Left ventricle myocardium inferior (tissue), 1 donor: ENCODE data around the gene SAMD10. TPM values are rescaled to one million over a fixed set of nuclear protein-coding genes. Genes with fewer than 3 reads are reported as not detected.
"Not testable (repeated sequence)": the region's sequence is repeated elsewhere in the genome, so short reads cannot be mapped to it uniquely, and the experiment has no call there.

Source experiments
- DNase-seq: peaks from one replicate; pipeline ENCODE4 v3.0.0-alpha.2; 2020
- H3K27ac ChIP-seq: fragments of 200-600 bp; replicated peaks from 2 replicates; pipeline ENCODE4 v1.8.0; 2021
- H3K27me3 ChIP-seq: fragments of 200-600 bp; 2 replicates; pipeline ENCODE4 v1.8.0; 2021; ENCODE audit warnings: low read depth
- H3K36me3 ChIP-seq: fragments of 200-600 bp; 2 replicates; pipeline ENCODE4 v1.8.0; 2021
- H3K4me1 ChIP-seq: fragments of 200-600 bp; 2 replicates; pipeline ENCODE4 v1.8.0; 2021
- H3K4me3 ChIP-seq: fragments of 200-600 bp; 2 replicates; pipeline ENCODE4 v1.8.0; 2021; ENCODE audit warnings: mild to moderate bottlenecking, moderate library complexity
- H3K9me3 ChIP-seq: fragments of 200-600 bp; replicated peaks from 2 replicates; pipeline ENCODE4 v1.8.0; 2021
- intact Hi-C: fragments of 100-400 bp; cut with micrococcal nuclease; formaldehyde crosslinking; loops from one replicate; pipeline ENCODE4 v1.11.0; 2022
- total RNA-seq: library from RNA; stranded (reverse); fragmentation: NEBNext Ultra II Directional; extraction: Animal tissue kit (Norgen Biotek cat#: 25700); gene quantifications from one replicate; pipeline ENCODE4 v1.2.1, GENCODE V29; 2021
- TF ChIP-seq, protein P1 (sequence below): fragments of 200-600 bp; IDR thresholded peaks from 2 replicates; pipeline ENCODE4 v1.8.0; 2021; ENCODE audit warnings: antibody characterized with exemption, mild to moderate bottlenecking, borderline replicate concordance
- donor health status: DM: no; HTN: yes; CAD: no; lungs with severe emphysema.

The SAMD10 gene
- total RNA-seq, 1 donor from 2014 or later: 5.6 TPM

DNA sequence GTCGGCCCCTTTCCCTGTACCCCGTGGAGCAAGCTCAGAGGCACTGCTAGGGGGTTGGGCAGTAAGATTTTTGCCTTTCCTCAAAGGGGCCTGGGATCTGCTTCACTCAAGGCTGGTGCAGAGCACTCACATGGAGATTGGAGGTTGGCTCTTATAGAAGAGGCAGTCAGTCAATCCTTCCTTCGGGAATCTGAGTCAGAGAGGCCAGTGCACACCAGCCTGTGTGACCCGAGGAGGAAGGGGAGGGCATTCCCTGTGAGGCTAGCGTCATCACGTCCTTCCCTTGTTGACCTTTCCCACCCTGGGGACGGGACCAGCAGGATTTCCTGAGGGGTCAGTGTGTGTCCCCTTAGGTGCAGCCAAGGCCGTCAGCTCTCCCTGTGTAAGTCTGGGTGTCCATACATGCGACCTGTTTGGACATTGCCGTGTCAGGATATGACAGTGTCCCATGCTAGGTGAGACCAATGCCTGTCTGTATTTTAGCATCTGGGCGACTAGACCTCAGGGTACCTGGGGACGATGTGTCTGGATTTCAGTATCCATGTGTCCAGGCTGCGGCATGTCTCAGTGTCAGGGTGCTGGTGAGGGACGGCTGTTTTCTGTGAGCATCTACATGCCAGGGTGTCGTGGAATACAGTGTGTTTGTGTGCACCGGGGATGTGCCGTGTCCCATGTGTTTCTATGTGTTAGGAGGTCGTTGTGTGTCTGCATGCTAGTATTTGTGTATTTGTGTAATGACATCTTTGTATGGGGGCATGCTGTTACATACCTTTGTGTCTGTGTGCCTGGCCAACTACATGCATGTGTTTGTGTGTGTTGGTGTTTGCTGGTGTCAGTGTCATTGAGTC lies 6.9 kb downstream of the SAMD10 start:
- peak overlapping the region; percentile 71 for H3K27ac ChIP-seq
- peak; percentile 29 for DNase-seq

DNA sequence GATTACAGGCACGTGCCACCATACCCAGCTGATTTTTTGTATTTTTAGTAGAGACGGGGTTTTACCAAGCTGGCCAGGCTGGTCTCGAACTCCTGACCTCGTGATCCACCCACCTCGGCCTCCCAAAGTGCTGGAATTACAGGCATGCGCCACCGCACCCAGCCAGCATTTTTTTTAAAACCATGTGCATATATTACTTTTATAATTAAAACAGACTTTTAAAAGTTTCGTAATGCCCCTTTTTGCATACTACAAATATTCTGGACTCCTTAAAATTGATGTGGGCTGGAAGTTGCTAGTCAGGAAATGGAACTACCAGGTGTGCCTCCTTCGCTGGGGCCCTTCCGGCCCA lies 7.5 kb downstream of the SAMD10 start:
- not testable (repeated sequence) for DNase-seq, H3K36me3 ChIP-seq, H3K4me3 ChIP-seq, H3K27me3 ChIP-seq, H3K9me3 ChIP-seq
- Histone ChIP-seq H3K27ac (peak overlapping the region; percentile 71), H3K4me1 (peaks cover 48% of the 10 kb centered on the region)
- intact Hi-C loops: loop anchor here (5.0 kb wide), 1 partner anchor 435 kb away; the partner anchor contains the start of gene PTK6

More for the DNA sequence above, 6.9 kb downstream of the SAMD10 start:
- intact Hi-C loops: loop anchor here (5.0 kb wide), 1 partner anchor 435 kb away; the partner anchor contains the start of gene PTK6
- no peaks in the 10 kb centered on the region for H3K9me3 ChIP-seq
- no peaks in the 10 kb centered on the region for H3K27me3 ChIP-seq
- TF ChIP-seq, protein P1, sequence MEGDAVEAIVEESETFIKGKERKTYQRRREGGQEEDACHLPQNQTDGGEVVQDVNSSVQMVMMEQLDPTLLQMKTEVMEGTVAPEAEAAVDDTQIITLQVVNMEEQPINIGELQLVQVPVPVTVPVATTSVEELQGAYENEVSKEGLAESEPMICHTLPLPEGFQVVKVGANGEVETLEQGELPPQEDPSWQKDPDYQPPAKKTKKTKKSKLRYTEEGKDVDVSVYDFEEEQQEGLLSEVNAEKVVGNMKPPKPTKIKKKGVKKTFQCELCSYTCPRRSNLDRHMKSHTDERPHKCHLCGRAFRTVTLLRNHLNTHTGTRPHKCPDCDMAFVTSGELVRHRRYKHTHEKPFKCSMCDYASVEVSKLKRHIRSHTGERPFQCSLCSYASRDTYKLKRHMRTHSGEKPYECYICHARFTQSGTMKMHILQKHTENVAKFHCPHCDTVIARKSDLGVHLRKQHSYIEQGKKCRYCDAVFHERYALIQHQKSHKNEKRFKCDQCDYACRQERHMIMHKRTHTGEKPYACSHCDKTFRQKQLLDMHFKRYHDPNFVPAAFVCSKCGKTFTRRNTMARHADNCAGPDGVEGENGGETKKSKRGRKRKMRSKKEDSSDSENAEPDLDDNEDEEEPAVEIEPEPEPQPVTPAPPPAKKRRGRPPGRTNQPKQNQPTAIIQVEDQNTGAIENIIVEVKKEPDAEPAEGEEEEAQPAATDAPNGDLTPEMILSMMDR: no peak
- peaks cover under 1% of the 10 kb centered on the region for H3K36me3 ChIP-seq
- no peak overlapping the region for H3K4me3 ChIP-seq
- H3K4me1 ChIP-seq: peaks cover 48% of the 10 kb centered on the region

GRCh38 chr20:63970714-63971431 lies 8.6 kb downstream of the SAMD10 start:
- DNase-seq: no peak
- peaks cover 48% of the 10 kb centered on the region for H3K4me1 ChIP-seq
- H3K36me3 ChIP-seq: peaks cover 14% of the 10 kb centered on the region

DNA sequence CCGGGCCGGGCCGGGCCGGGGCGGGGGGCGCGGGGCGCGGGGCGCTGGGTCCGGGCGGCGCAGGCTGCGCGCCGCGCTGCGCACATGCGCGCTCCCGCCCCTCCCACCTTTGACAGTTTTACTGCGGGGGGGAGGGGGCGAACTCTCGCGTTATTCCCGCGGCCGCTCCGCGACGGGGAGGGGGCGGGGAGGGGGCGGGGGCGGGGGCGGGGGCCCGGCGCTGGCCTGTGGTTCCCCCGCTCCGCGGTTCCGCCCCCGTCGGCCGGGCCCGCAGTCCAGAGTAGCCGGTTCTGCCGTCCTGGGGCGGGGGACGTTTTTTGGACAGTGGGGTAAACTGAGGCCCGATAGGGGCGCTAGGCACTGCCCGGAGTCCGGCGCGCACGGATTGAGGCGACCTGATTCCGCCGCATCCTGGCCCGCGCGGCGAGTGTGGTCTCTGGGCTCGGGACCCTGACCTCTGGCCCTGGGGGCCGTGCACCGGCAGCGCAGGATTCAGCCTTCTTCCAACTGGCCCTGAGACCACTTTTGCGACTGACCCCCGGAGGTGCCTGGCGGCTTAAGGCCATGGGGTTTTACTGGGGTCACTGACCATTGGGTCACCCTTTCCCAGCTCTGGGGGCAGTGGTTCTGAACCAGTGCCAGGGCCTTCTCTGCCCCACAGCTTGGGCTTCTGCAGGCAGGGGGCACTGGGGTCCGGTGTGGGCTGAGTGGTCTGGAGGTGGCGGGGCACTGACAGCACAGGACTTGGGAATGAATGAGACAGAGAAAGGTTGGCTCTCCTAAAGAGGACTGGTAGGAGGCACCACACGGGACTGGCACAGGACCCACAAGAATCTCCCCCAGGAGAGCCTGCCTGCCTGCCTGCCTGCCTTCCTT lies 9.4 kb downstream of the SAMD10 start, which contains the start of gene ZNF512B:
Gene ZNF512B (minus strand): TSS at position 93 of the 876 bp plus-strand sequence. CDS start 1,980 bp downstream, outside the sequence.
- peak; percentile 73 for DNase-seq
- Histone ChIP-seq H3K36me3 (peaks cover 14% of the 10 kb centered on the region), H3K27me3 (no peaks in the 10 kb centered on the region), H3K27ac (peak within 1 kb of the TSS; percentile 65), H3K4me3 (peak within 1 kb of the TSS; percentile 69), H3K9me3 (no peaks in the 10 kb centered on the region), H3K4me1 (peaks cover 48% of the 10 kb centered on the region)
- TF ChIP-seq, protein P1: no peak
- intact Hi-C loops: loop anchor here (5.0 kb wide), 1 partner anchor 433 kb away; the partner anchor contains the start of gene PTK6

More at GRCh38 chr20:63970714-63971431, 8.6 kb downstream of the SAMD10 start:
- Histone ChIP-seq H3K4me3 (no peak overlapping the region), H3K27ac (peak overlapping the region; percentile 54), H3K27me3 (no peaks in the 10 kb centered on the region), H3K9me3 (no peaks in the 10 kb centered on the region)
- TF ChIP-seq, protein P1: no peak
- intact Hi-C loops: loop anchor here (5.0 kb wide), 1 partner anchor 434 kb away; the partner anchor contains the start of gene PTK6

GRCh38 chr20:63968928-63969760 lies 10.3 kb downstream of the SAMD10 start:
- H3K36me3 ChIP-seq: peaks cover 19% of the 10 kb centered on the region
- peaks cover 43% of the 10 kb centered on the region for H3K4me1 ChIP-seq
- H3K4me3 ChIP-seq: peak overlapping the region; percentile 69
- no peaks in the 10 kb centered on the region for H3K27me3 ChIP-seq
- no peaks in the 10 kb centered on the region for H3K9me3 ChIP-seq
- peak overlapping the region; percentile 65 for H3K27ac ChIP-seq
- peak; percentile 20 for DNase-seq
- TF ChIP-seq, protein P1: no peak
- intact Hi-C loops: no loop called here
